ENCODE results near the gene EXOC6B. TPM values are rescaled to one million over a fixed set of nuclear protein-coding genes. Genes with fewer than 3 reads are reported as not detected.

EXOC6B gene
- total and polyA plus RNA-seq, 2 of the 8 experiments (the other 6 are each of a cell fraction or from before 2014, with no cell fraction given): 13.5 to 33.0 TPM

GRCh38 chr2:72759755-72760154 is 66.1 kb downstream of the EXOC6B start:
- ChIA-PET POLR2A (ENCODE audit: partially characterized antibody) (no interaction called here), CTCF (ENCODE audit: partially characterized antibody) (no interaction called here)
- Histone ChIP-seq H4K5ac (ENCODE audit: insufficient read length, low read depth, low read length) (no peak overlapping the region), H2AFZ (ENCODE audit: low read length) (no peak overlapping the region), H3K23ac (ENCODE audit: insufficient read length) (no peak overlapping the region), H3K56ac (replicated peaks; ENCODE audit: insufficient read length, low read depth, low read length) (no peak overlapping the region), H3K4ac (replicated peaks; ENCODE audit: insufficient read length, low read depth, low read length) (no peak overlapping the region), H3K18ac (ENCODE audit: extremely low read depth, low read length) (no peak overlapping the region), H3K9ac (replicated peaks in 1 of 4; ENCODE audit: extremely low read depth in 1 of 4, low read depth in 3 of 4, low read length in 3 of 4) (no peak overlapping the region), H3K23me2 (ENCODE audit: low read depth, low read length) (no peaks in the 10 kb centered on the region), H3K14ac (ENCODE audit: insufficient read length) (no peak overlapping the region), H3K79me1 (ENCODE audit: low read depth, low read length) (no peaks in the 10 kb centered on the region), H4K20me1 (replicated peaks in 1 of 2; ENCODE audit: control insufficient read depth in 1 of 2, insufficient read depth in 2 of 2, low read length in 2 of 2) (no peaks in the 10 kb centered on the region), H2BK5ac (ENCODE audit: low read depth, low read length) (no peak overlapping the region), H2BK120ac (replicated peaks; ENCODE audit: low read depth, low read length) (no peak overlapping the region), H2BK12ac (ENCODE audit: low read depth, low read length) (no peak overlapping the region), H3K27me3 (replicated peaks in 1 of 4; ENCODE audit: control insufficient read depth in 3 of 4, extremely low read depth in 1 of 4, insufficient read depth in 3 of 4, low read length in 3 of 4) (no peaks in the 10 kb centered on the region), H4K91ac (replicated peaks; ENCODE audit: insufficient read length, low read length) (no peak overlapping the region), H3K79me2 (ENCODE audit: control insufficient read depth in 1 of 2, insufficient read depth in 2 of 2, low read length in 2 of 2) (no peaks in the 10 kb centered on the region), H2BK20ac (ENCODE audit: low read length) (no peak overlapping the region), H3K4me1 (replicated peaks in 1 of 4; ENCODE audit: control insufficient read depth in 3 of 4, insufficient read depth in 4 of 4, low read length in 3 of 4) (no peaks in the 10 kb centered on the region), H4K8ac (ENCODE audit: extremely low read depth, insufficient read depth, low read length) (no peak overlapping the region), H2BK15ac (ENCODE audit: low read length) (no peak overlapping the region), H2AK5ac (ENCODE audit: low read depth, low read length) (no peak overlapping the region), H3K36me3 (ENCODE audit: control insufficient read depth in 2 of 4, insufficient read depth in 4 of 4, low read length in 3 of 4) (peaks cover 0 to 5% (median 0%) of the 10 kb centered on the region in 4 experiments; a peak in 2 of 8 replicates), H3K9me3 (ENCODE audit: insufficient read depth in 2 of 2, low read depth in 1 of 2, low read length in 1 of 2) (no peaks in the 10 kb centered on the region; a peak in 1 of 4 replicates), H3K4me3 (ENCODE audit: extremely low read depth in 1 of 4, insufficient read depth in 2 of 4, low read depth in 3 of 4, low read length in 4 of 4) (no peak overlapping the region), H3K27ac (ENCODE audit: low read depth, low read length) (no peak overlapping the region), H3K4me2 (ENCODE audit: insufficient read depth in 1 of 2, low read depth in 2 of 2, low read length in 2 of 2) (no peak overlapping the region)
- no peak for FAIRE-seq
- DNase-seq (ENCODE audit: low read depth in 1 of 2, low spot score in 2 of 2): no peak
- WGBS, 2 experiments (ENCODE audit: extremely low coverage in 1 of 2, insufficient coverage in 1 of 2, insufficient read length in 1 of 2, insufficient replicate concordance in 2 of 2, low coverage in 1 of 2, low lambda C conversion rate in 2 of 2, missing lambda C conversion rate in 1 of 2): 100% methylated on average over 1 of the region's 1 CpG; no CpG with 5 or more reads in 1 of the 2 experiments
- TF ChIP-seq SUZ12 (IDR thresholded peaks at IDR 0.05; ENCODE audit: low read length): no peak
- no peak for TF ChIP-seq RAD21 (IDR thresholded peaks at IDR 0.05 in 1 of 2, conservative IDR thresholded peaks at IDR 0.05 in 1 of 2; ENCODE audit: low read depth in 2 of 2, low read length in 2 of 2)
- TF ChIP-seq EP300 (IDR thresholded peaks at IDR 0.05; ENCODE audit: borderline replicate concordance in 1 of 2, low read depth in 2 of 2, low read length in 2 of 2): no peak
- TF ChIP-seq E2F6 (IDR thresholded peaks at IDR 0.05): no peak
- TF ChIP-seq RNF2 (IDR thresholded peaks at IDR 0.05; ENCODE audit: borderline replicate concordance, low read depth, low read length, missing control alignments, poor library complexity, severe bottlenecking): no peak
- TF ChIP-seq JUND (IDR thresholded peaks at IDR 0.05; ENCODE audit: low read length): no peak
- no peak for TF ChIP-seq TEAD4 (IDR thresholded peaks at IDR 0.05; ENCODE audit: low read depth, low read length)
- TF ChIP-seq USF2 (IDR thresholded peaks at IDR 0.05; ENCODE audit: low read length): no peak
- no peak for TF ChIP-seq ATF2 (IDR thresholded peaks at IDR 0.05; ENCODE audit: low read length)
